ENCODE data around the gene TUT1. TPM values are rescaled to one million over a fixed set of nuclear protein-coding genes. Genes with fewer than 3 reads are reported as not detected.

The TUT1 gene
- total RNA-seq, 3 donors from 2014 or later (not counting 1 experiment from before 2014, with no cell fraction given), result 20.0 to 28.9 (median 26.2) TPM

GRCh38 chr11:62539238-62539925, 51.9 kb downstream of the TUT1 start:
- Histone ChIP-seq H3K9me3 (ENCODE audit: control insufficient read depth, insufficient read depth, low read length) (no peaks in the 10 kb centered on the region), H3K36me3 (ENCODE audit: control insufficient read depth, insufficient read depth, low read length) (peaks cover 18% of the 10 kb centered on the region), H3K4me1 (ENCODE audit: control insufficient read depth, insufficient read depth, low read length) (peaks cover 73% of the 10 kb centered on the region), H3K4me3 (ENCODE audit: low read length) (no peak overlapping the region), H3K27me3 (ENCODE audit: control insufficient read depth, insufficient read depth, low read length) (no peaks in the 10 kb centered on the region), H3K27ac (ENCODE audit: low read length) (peak overlapping the region; percentile 94)
- Mint-ChIP-seq H3K4me1 (peaks cover 60 to 73% of the 10 kb centered on the region in 2 donors), H3K27ac (peak overlapping the region; percentile 85 to 94), H3K9me3 (no peaks in the 10 kb centered on the region), H3K27me3 (ENCODE audit: low read depth in 2 of 2) (no peaks in the 10 kb centered on the region), H3K36me3 (peaks cover 8% of the 10 kb centered on the region), H3K4me3 (peak overlapping the region; percentile 73)
- intact Hi-C loops (cut with micrococcal nuclease), result no loop called here
- ATAC-seq (peak in 2 of 3 donors; percentile 16 to 28), DNase-seq (peak in 1 of 2 donors; percentile 52)
- TF ChIP-seq, protein P1, sequence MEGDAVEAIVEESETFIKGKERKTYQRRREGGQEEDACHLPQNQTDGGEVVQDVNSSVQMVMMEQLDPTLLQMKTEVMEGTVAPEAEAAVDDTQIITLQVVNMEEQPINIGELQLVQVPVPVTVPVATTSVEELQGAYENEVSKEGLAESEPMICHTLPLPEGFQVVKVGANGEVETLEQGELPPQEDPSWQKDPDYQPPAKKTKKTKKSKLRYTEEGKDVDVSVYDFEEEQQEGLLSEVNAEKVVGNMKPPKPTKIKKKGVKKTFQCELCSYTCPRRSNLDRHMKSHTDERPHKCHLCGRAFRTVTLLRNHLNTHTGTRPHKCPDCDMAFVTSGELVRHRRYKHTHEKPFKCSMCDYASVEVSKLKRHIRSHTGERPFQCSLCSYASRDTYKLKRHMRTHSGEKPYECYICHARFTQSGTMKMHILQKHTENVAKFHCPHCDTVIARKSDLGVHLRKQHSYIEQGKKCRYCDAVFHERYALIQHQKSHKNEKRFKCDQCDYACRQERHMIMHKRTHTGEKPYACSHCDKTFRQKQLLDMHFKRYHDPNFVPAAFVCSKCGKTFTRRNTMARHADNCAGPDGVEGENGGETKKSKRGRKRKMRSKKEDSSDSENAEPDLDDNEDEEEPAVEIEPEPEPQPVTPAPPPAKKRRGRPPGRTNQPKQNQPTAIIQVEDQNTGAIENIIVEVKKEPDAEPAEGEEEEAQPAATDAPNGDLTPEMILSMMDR (IDR thresholded peaks at IDR 0.05), result no peak
- 46% methylated on average over 9 of the region's 13 CpGs for WGBS (ENCODE audit: insufficient coverage)

- no peaks in the 10 kb centered on the region for H3K27me3 Mint-ChIP-seq (ENCODE audit: low read depth in 2 of 2)
- Histone ChIP-seq H3K27ac (ENCODE audit: low read length) (peak overlapping the region; percentile 45), H3K4me1 (ENCODE audit: control insufficient read depth, insufficient read depth, low read length) (peaks cover 65% of the 10 kb centered on the region), H3K27me3 (ENCODE audit: control insufficient read depth, insufficient read depth, low read length) (no peaks in the 10 kb centered on the region), H3K9me3 (ENCODE audit: control insufficient read depth, insufficient read depth, low read length) (no peaks in the 10 kb centered on the region), H3K4me3 (ENCODE audit: low read length) (no peak overlapping the region), H3K36me3 (ENCODE audit: control insufficient read depth, insufficient read depth, low read length) (peaks cover 26% of the 10 kb centered on the region)
- ATAC-seq (no peak), DNase-seq (no peak)
- TF ChIP-seq, protein P1 (IDR thresholded peaks at IDR 0.05), result no peak
- no peaks in the 10 kb centered on the region for H3K9me3 Mint-ChIP-seq
- H3K36me3 Mint-ChIP-seq, result peaks cover 10% of the 10 kb centered on the region
- intact Hi-C loops (cut with micrococcal nuclease), result no loop called here
- peaks cover 54 to 66% of the 10 kb centered on the region in 2 donors for H3K4me1 Mint-ChIP-seq
- WGBS (ENCODE audit: insufficient coverage), result 70% methylated on average over 19 of the region's 19 CpGs
- H3K4me3 Mint-ChIP-seq, result peak overlapping the region; percentile 73
- peak overlapping the region; percentile 85 to 94 for H3K27ac Mint-ChIP-seq
Measured at GRCh38 chr11:62538470-62539237, 52.7 kb downstream of the TUT1 start.

DNA sequence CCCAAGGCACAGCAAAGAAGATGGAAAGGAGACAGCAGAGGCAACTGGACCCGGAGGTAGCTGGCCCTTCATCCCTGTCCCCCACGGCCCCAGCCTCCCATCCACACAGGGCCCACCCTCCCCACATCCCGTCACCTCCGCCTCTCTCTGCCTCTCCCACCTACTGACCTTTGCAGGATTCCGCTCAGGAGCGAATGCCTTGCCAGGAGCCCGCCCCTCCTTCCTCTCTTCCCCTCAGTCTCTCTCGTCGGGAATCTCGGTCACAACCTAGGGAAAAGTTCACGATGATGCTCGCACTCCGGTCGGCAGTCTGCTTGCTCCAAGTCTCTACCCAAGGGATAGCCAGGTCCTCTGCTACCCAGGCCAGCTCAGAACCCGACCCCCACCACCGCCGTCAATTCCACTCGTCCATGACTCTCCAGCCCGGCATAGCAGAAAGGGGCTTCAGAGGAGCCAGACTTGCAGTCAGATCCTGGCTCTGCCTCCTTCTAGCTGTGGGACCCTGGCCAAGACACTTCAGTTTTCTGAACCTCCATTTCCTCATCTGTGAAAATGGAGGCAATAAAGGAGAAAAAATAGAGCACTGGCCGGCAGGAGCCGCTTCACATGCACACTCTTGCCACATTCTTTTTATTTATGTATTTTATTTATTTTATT, 54.9 kb downstream of the TUT1 start:
- ATAC-seq (no peak), DNase-seq (no peak)
- Mint-ChIP-seq H3K27me3 (ENCODE audit: low read depth in 2 of 2) (no peaks in the 10 kb centered on the region), H3K4me3 (no peak overlapping the region), H3K27ac (peak overlapping the region; percentile 61 to 75), H3K4me1 (peaks cover 31 to 59% of the 10 kb centered on the region in 2 donors), H3K36me3 (peaks cover 14% of the 10 kb centered on the region), H3K9me3 (no peaks in the 10 kb centered on the region)
- H3K4me1 ChIP-seq (ENCODE audit: control insufficient read depth, insufficient read depth, low read length), result peaks cover 43% of the 10 kb centered on the region
- no peak overlapping the region for H3K4me3 ChIP-seq (ENCODE audit: low read length)
- H3K9me3 ChIP-seq (ENCODE audit: control insufficient read depth, insufficient read depth, low read length), result no peaks in the 10 kb centered on the region
- WGBS (ENCODE audit: insufficient coverage), result 96% methylated on average over 19 of the region's 21 CpGs
- peaks cover 48% of the 10 kb centered on the region for H3K36me3 ChIP-seq (ENCODE audit: control insufficient read depth, insufficient read depth, low read length)
- TF ChIP-seq, protein P1 (IDR thresholded peaks at IDR 0.05), result no peak
- no peaks in the 10 kb centered on the region for H3K27me3 ChIP-seq (ENCODE audit: control insufficient read depth, insufficient read depth, low read length)
- intact Hi-C loops (cut with micrococcal nuclease), result no loop called here
- no peak overlapping the region for H3K27ac ChIP-seq (ENCODE audit: low read length)

All from natural killer cell (primary cell).